OCI-LY1 (cell line): ENCODE results near the gene ARL6IP4.

Experiments
- CTCF ChIP-seq: fragments of 200-600 bp; sonication (generic), shearing (Covaris generic); IDR thresholded peaks from 2 replicates; pipeline ENCODE4 v1.5.1; 2017; ENCODE audit warnings: mild to moderate bottlenecking, antibody characterized with exemption, low read length, moderate library complexity, mixed read lengths
- EZH2 ChIP-seq: fragments of 200-600 bp; sonication (generic), shearing (Covaris generic); IDR thresholded peaks from 2 replicates; pipeline ENCODE4 v1.8.0; 2017; ENCODE audit warnings: borderline replicate concordance, mixed run types, mild to moderate bottlenecking, antibody characterized with exemption, low read length, moderate library complexity, mixed read lengths

DNA sequence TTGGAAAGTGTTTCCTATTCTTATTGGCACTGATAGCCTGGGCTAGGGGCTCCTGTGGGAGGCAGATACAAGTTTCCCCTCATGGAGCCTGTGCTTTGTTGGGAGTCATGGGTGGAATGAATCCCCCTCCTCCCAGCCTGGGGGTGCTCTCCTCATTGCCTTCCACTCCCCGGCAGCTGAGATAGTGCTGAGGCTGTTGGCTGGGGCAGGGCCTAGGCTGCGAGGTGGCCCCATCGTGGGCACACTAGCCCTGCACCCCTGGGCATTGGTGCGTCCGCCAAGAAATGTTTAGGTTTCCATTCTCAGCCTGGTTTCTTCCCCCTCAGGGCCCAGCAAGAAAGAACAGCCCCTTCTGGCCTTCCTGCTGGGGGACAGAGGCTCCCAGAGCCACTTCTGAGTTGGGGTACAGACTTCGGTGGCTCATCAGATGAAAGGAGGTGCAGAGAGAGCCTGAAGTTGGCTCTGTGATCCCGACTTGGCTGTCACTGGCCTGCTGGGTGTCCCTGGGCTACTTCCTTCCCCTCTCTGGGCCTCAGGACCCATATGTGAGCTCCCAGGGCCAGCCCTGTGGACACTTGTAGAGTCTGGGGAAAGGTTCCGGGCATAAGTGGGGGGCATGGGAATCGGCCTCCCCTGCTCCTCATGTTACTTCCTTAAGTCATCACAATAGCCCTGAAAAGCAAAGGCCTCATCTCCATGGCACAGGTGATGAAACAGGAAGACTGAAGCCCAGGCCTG, 2.7 kb upstream of the ARL6IP4 start:
- TF ChIP-seq CTCF (no peak), EZH2 (no peak)
